HL-60 (cell line): Measurements from ENCODE around the gene UBE2L5.

Experiments
- POLR2AphosphoS5 ChIP-seq: IDR thresholded peaks from 2 replicates; pipeline ENCODE4 v1.6.1; 2012; ENCODE audit warnings: low read depth
- SPI1 ChIP-seq: IDR thresholded peaks from 2 replicates; pipeline ENCODE4 v1.6.1; 2012; ENCODE audit warnings: low read depth, mild to moderate bottlenecking, borderline replicate concordance
- TF ChIP-seq, protein P1 (sequence below): IDR thresholded peaks from one replicate; pipeline ENCODE4 v1.5.1; 2011; ENCODE audit warnings: low read length, control low read depth, inconsistent platforms; ENCODE audit not compliant: insufficient read depth

DNA sequence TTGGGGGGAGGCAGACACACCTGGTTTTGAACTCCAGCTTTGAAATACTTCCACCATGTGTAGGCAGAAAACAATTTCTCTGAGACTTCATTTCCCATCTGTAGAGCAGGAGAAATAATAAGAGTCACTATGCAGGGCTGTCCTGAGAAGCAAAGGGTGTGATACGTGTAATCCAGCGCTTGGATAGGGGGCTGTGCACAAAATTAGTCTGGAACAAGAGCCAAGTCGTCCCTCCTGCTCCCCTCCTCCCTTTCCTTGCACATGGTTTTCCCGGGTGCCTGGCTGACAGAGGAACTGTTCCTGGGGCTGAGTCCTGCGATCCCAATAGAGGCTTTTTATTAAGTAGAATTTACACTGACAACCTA lies 29.6 kb upstream of the UBE2L5 start:
- TF ChIP-seq, protein P1, sequence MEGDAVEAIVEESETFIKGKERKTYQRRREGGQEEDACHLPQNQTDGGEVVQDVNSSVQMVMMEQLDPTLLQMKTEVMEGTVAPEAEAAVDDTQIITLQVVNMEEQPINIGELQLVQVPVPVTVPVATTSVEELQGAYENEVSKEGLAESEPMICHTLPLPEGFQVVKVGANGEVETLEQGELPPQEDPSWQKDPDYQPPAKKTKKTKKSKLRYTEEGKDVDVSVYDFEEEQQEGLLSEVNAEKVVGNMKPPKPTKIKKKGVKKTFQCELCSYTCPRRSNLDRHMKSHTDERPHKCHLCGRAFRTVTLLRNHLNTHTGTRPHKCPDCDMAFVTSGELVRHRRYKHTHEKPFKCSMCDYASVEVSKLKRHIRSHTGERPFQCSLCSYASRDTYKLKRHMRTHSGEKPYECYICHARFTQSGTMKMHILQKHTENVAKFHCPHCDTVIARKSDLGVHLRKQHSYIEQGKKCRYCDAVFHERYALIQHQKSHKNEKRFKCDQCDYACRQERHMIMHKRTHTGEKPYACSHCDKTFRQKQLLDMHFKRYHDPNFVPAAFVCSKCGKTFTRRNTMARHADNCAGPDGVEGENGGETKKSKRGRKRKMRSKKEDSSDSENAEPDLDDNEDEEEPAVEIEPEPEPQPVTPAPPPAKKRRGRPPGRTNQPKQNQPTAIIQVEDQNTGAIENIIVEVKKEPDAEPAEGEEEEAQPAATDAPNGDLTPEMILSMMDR: no peak
- no peak for TF ChIP-seq SPI1
- TF ChIP-seq POLR2AphosphoS5: no peak
